Right lobe of liver (tissue), 6 donors: ENCODE results near the gene IL17C. TPM values are rescaled to one million over a fixed set of nuclear protein-coding genes. Genes with fewer than 3 reads are reported as not detected.
A peak's percentile ranks its signal among the peaks of the same experiment; 100 is the strongest.

Experiments
- ATAC-seq, 4 donors: fragments of 200-7000 bp; cut with Tn5 transposase; one replicate each; pipeline ENCODE4 v1.9.1; 2020; ENCODE audit warnings: mild to moderate bottlenecking in 4 of 4, moderate library complexity in 4 of 4
- DNase-seq, 3 donors: peaks; one replicate each; pipeline ENCODE4 v3.0.0-alpha.2; 2020
- H3K27ac ChIP-seq, 3 donors: fragments of 200-600 bp; one replicate each; pipeline ENCODE4 v1.8.0; 2022
- H3K27me3 ChIP-seq, 2 donors: fragments of 200-600 bp; one replicate each; pipeline ENCODE4 v1.8.0; 2022
- H3K36me3 ChIP-seq, 4 donors: fragments of 200-600 bp; sonication (generic) in 1 of 4; one replicate each; pipeline versions ENCODE4 v1.5.1 to v1.8.0; 2017 to 2022; ENCODE audit warnings: control low read depth in 1 of 4
- H3K4me1 ChIP-seq, 4 donors: fragments of 200-600 bp; sonication (generic) in 1 of 4; one replicate each; pipeline versions ENCODE4 v1.5.1 to v1.8.0; 2017 to 2022; ENCODE audit warnings: control low read depth in 1 of 4
- H3K4me3 ChIP-seq, 3 donors: fragments of 200-600 bp; one replicate each; pipeline ENCODE4 v1.8.0; 2022
- H3K9me3 ChIP-seq, 4 donors: fragments of 200-600 bp; sonication (generic) in 1 of 4; one replicate each; pipeline versions ENCODE4 v1.5.1 to v1.8.0; 2017 to 2022; ENCODE audit warnings: control low read depth in 1 of 4
- POLR2A ChIP-seq: fragments of 450-650 bp; IDR thresholded peaks from one replicate; pipeline ENCODE4 v1.6.1; 2017; ENCODE audit warnings: antibody characterized with exemption, mild to moderate bottlenecking
- WGBS: methylation state at CpG from one replicate; pipeline ENCODE4 v1.1.6; 2018; ENCODE audit warnings: low coverage, low lambda C conversion rate; ENCODE audit not compliant: insufficient coverage; ENCODE audit errors: missing lambda C conversion rate; 5-methylcytosine and 5-hydroxymethylcytosine counted together
- intact Hi-C, 2 donors: fragments of 100-400 bp; cut with DNase I; formaldehyde crosslinking; loops; one replicate each; pipeline versions ENCODE4 v1.11.2 to v1.14.1; 2022
- total RNA-seq, 6 experiments: library from RNA; depleted of rRNA in 2 of 6; stranded (reverse); fragments of >200 nt in 2 of 6; fragmentation: NEBNext Ultra II Directional in 3 of 6; extraction: Animal tissue kit (Norgen Biotek cat#: 25700) in 3 of 6; gene quantifications; one replicate each; pipeline versions ENCODE4 v1.1.0 to v1.2.4, GENCODE V29; 2016 to 2023
- TF ChIP-seq, protein P1 (sequence below), 4 donors: fragments of 200-600 bp in 3 of 4; fragments of 450-650 bp in 1 of 4; IDR thresholded peaks; one replicate each; pipeline versions ENCODE4 v1.5.1 to v1.8.0; 2016 to 2022; ENCODE audit warnings: antibody characterized with exemption in 4 of 4, mild to moderate bottlenecking in 2 of 4
- donor health status: DM: no; HTN: yes; CAD: no.
- donor health status: DM: no; HTN: no; CAD: no.
- donor health status: DM: no; HTN: no; CAD: no.
- donor health status: DM: no; HTN: yes; CAD: no.
- donor health status: DM: no; HTN: yes; CAD: no.

IL17C gene
- total RNA-seq, 6 experiments from 2014 or later: not detected

DNA sequence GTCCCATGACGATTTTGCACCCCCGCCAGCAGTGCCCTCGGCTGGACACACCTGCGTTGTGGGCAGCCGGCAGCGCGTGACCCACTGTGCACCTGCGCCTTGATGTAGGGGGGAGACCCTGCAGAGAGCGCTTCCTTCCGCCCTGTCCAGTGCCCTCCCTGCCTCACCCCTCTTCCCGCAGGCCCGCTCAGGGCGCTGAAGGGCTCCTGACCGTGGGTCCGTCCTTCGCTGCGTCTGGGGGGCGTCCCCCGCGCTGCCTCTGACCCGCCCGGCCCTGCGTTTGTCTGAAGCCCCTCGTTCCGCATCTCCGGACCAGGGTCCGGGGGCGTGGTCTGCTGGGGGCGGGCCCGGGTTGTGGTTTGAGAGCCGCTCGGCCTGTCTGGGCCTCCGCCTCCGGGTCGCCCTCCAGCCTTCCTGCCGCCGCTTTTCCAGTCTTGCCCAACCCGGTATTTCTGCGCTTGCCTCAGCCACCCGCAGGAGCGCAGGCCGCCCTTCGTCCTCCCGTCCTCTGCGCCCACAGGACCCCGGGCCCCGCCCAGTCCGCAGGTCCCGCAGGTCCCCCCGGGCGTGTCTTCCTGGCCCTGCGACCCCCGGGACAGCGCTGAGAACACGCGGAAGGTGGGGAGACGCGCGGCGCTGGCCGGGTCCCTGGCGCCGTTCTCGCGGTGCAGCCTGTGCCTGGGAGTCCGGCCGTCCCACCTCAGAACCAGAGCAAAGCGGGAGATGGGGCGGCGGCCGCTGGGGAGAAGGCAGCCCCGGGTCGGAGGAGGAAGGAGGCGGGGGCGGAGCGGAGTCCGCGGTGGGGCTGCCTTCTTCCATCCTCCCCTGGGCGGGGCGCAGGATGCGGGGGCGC lies 4.0 kb upstream of the IL17C start:
- no peaks in the 10 kb centered on the region for H3K4me1 ChIP-seq
- no peaks in the 10 kb centered on the region for H3K27me3 ChIP-seq
- intact Hi-C loops: no loop called here
- TF ChIP-seq POLR2A: no peak
- TF ChIP-seq, protein P1, sequence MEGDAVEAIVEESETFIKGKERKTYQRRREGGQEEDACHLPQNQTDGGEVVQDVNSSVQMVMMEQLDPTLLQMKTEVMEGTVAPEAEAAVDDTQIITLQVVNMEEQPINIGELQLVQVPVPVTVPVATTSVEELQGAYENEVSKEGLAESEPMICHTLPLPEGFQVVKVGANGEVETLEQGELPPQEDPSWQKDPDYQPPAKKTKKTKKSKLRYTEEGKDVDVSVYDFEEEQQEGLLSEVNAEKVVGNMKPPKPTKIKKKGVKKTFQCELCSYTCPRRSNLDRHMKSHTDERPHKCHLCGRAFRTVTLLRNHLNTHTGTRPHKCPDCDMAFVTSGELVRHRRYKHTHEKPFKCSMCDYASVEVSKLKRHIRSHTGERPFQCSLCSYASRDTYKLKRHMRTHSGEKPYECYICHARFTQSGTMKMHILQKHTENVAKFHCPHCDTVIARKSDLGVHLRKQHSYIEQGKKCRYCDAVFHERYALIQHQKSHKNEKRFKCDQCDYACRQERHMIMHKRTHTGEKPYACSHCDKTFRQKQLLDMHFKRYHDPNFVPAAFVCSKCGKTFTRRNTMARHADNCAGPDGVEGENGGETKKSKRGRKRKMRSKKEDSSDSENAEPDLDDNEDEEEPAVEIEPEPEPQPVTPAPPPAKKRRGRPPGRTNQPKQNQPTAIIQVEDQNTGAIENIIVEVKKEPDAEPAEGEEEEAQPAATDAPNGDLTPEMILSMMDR (IDR thresholded peaks at IDR 0.05): no peak
- peaks cover 0 to 28% (median 11%) of the 10 kb centered on the region in 4 donors for H3K36me3 ChIP-seq
- DNase-seq: peak in 1 of 3 donors; percentile 62
- no peaks in the 10 kb centered on the region for H3K9me3 ChIP-seq
- H3K27ac ChIP-seq: peak overlapping the region in 1 of 3 donors; percentile 18
- 27% methylated on average over 10 of the region's 82 CpGs for WGBS
- peak overlapping the region; percentile 14 to 32 (median 25) for H3K4me3 ChIP-seq
- peak; percentile 41 to 64 (median 64) for ATAC-seq

DNA sequence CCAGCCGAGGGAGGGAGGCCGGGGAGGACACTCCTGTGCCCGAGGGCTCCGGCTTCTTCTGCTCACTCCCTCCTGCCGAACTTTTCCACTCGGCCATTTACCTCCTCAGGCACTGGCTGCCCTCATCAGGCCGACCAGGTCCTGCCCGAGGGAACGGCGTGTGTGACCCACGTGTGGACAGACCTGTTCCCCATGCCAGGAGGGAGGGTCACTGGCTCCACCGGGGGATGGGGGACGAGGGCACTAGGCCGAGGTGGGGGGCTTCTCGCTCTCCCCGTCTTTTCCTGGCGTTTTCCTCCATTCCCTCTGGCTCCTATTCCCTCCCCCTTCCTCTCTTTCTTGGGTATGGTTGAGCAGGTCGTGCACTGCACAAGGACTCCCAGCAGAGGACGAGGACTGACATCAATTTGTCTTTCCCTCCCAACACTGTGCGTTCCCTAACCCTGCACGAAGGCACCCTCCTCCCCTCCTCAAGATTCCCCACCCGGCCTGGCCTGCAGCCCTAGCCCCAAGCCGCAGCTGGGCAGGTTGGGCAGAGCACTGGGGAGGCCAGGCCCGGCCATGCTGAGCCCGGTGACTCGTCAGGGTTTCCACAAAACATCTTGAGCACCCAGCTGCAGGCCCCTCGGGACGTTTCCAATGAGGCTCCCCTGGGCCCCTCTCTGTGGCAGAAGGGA lies 3.2 kb upstream of the IL17C start:
- Histone ChIP-seq H3K4me3 (peak overlapping the region; percentile 14 to 32 (median 25)), H3K27me3 (no peaks in the 10 kb centered on the region), H3K36me3 (peaks cover 0 to 22% (median 9%) of the 10 kb centered on the region in 4 donors), H3K9me3 (no peaks in the 10 kb centered on the region), H3K27ac (no peak overlapping the region), H3K4me1 (no peaks in the 10 kb centered on the region)
- intact Hi-C loops: no loop called here
- ATAC-seq: peak in 1 of 4 donors; percentile 1
- TF ChIP-seq, protein P1 (IDR thresholded peaks at IDR 0.05): no peak
- TF ChIP-seq POLR2A: no peak
- no peak for DNase-seq
- 44% methylated on average over 6 of the region's 28 CpGs for WGBS

DNA sequence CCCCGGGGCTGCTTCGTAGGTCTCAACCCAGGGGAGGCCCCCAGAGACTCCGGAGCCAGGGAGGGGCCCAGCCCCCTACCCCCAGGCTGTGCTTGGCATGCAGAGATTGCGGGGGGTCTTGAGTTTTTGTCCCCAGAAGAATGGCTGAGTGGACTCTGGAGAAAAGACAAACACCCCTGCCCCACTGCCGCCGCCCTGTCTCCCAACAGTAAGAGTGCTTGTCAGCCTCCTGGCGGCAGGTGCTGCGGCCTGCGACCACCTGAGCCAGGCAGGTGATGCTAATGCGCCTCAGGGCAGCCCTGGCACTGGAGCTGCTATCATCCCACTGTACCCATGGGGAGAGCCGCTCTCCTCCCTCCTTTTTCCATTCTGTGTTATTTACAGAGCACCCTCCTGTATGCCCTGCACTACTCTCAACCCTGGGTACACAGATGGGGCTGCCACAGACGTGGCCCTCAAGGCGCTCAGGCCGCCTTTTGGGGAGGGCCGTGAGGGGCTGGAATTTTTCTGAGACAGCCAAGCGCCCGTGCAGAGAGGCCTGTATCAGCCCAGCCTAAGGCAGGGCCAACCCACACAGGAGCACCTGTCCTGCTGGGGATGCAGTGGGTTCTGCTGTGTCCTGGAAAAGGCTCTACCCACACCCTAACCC lies 2.6 kb upstream of the IL17C start:
- no peak for TF ChIP-seq POLR2A
- TF ChIP-seq, protein P1 (IDR thresholded peaks at IDR 0.05): no peak
- ATAC-seq: no peak
- H3K9me3 ChIP-seq: no peaks in the 10 kb centered on the region
- intact Hi-C loops: no loop called here
- H3K36me3 ChIP-seq: peaks cover 0 to 16% (median 6%) of the 10 kb centered on the region in 4 donors
- H3K27me3 ChIP-seq: no peaks in the 10 kb centered on the region
- no peaks in the 10 kb centered on the region for H3K4me1 ChIP-seq
- WGBS: 100% methylated on average over 1 of the region's 17 CpGs
- no peak overlapping the region for H3K4me3 ChIP-seq
- H3K27ac ChIP-seq: no peak overlapping the region
- no peak for DNase-seq

DNA sequence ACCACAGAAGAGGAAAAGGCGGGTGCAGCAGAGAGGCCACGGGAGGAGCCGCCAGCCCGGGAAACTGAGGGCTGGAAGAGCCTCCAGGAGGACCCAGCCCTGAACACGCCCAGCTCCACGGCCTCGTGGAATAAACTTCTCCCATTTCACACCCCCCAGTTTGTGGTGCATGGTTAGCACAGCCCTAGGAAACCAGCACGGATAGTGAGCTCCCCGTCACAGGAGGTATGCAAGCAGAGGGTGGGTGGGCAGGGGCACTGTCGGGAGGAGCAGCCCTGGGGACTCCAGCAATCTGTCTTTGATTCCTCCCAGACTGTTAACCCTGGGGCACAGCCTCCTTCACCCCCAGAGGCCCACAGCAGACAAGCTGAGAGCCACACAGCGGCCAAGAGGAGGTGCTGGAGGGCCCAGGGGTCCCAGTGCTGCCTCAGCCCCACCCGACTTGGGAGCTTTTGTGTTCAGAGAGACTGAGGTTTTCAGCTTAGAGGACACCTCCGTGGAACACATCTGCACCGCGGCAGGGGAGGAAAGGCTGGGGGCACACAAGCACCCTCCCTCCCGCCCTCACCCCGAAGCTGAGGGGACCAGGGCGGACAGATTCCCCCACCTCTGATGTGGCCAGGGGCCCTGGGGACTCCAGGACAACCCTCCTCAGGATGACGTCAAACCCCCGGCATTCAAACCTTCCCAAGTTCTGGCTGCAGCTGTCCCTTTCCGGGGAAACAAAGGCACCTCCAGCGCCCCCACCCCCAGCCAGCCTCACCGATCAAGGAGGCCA lies 1.7 kb upstream of the IL17C start:
- H3K27me3 ChIP-seq: no peaks in the 10 kb centered on the region
- no peak overlapping the region for H3K27ac ChIP-seq
- no peaks in the 10 kb centered on the region for H3K9me3 ChIP-seq
- intact Hi-C loops: no loop called here
- 40% methylated on average over 1 of the region's 23 CpGs for WGBS
- H3K4me1 ChIP-seq: no peaks in the 10 kb centered on the region
- ATAC-seq: no peak
- DNase-seq: no peak
- H3K4me3 ChIP-seq: no peak overlapping the region
- TF ChIP-seq, protein P1 (IDR thresholded peaks at IDR 0.05): no peak
- TF ChIP-seq POLR2A: no peak
- peaks cover 0 to 8% (median 0%) of the 10 kb centered on the region in 4 donors for H3K36me3 ChIP-seq
